Esophagus squamous epithelium (tissue), 5 donors: ENCODE measurements around the gene USP9X. TPM values are rescaled to one million over a fixed set of nuclear protein-coding genes. Genes with fewer than 3 reads are reported as not detected.
"Not testable (repeated sequence)": the region's sequence is repeated elsewhere in the genome, so short reads cannot be mapped to it uniquely, and the experiment has no call there.

Experiments
- DNase-seq: peaks from one replicate; lab custom pipeline; 2025; lab: John Stamatoyannopoulos, UW
- H3K27ac ChIP-seq, 4 donors: fragments of 200-600 bp; sonication (generic); one replicate each; pipeline ENCODE4 v1.5.1; 2016 to 2019; ENCODE audit warnings: mild to moderate bottlenecking in 1 of 4
- H3K27me3 ChIP-seq, 4 donors: fragments of 200-600 bp; sonication (generic); 1 replicate in 3 of 4; 2 replicates in 1 of 4; pipeline versions ENCODE4 v1.5.1 to v1.6.0; 2017 to 2021; ENCODE audit warnings: antibody characterized with exemption in 1 of 4
- H3K36me3 ChIP-seq, 3 donors: fragments of 200-600 bp; sonication (generic); one replicate each; pipeline ENCODE4 v1.5.1; 2016 to 2019
- H3K4me1 ChIP-seq, 3 donors: fragments of 200-600 bp; sonication (generic); one replicate each; pipeline ENCODE4 v1.5.1; 2017 to 2019
- H3K4me3 ChIP-seq, 4 donors: fragments of 200-600 bp; sonication (generic); 1 replicate in 3 of 4; 2 replicates in 1 of 4; pipeline ENCODE4 v1.5.1; 2016 to 2019; ENCODE audit warnings: mild to moderate bottlenecking in 2 of 4, moderate library complexity in 1 of 4
- H3K9me3 ChIP-seq, 3 donors: fragments of 200-600 bp; sonication (generic); one replicate each; pipeline ENCODE4 v1.5.1; 2016 to 2019
- CTCF ChIP-seq, 6 experiments: fragments of 450-650 bp in 4 of 6; fragments of 200-600 bp in 2 of 6; sonication (generic) in 2 of 6; IDR thresholded peaks; one replicate each; pipeline ENCODE4 v1.5.1; 2016 to 2019; ENCODE audit warnings: antibody characterized with exemption in 6 of 6, mild to moderate bottlenecking in 4 of 6, moderate library complexity in 4 of 6
- POLR2A ChIP-seq, 4 donors: fragments of 450-650 bp; IDR thresholded peaks; one replicate each; pipeline ENCODE4 v1.6.1; 2017; ENCODE audit warnings: antibody characterized with exemption in 4 of 4, mild to moderate bottlenecking in 4 of 4, moderate library complexity in 3 of 4
- WGBS, 2 donors: methylation state at CpG; one replicate each; pipeline ENCODE4 v1.1.5; 2018; 5-methylcytosine and 5-hydroxymethylcytosine counted together
- intact Hi-C: fragments of 100-400 bp; cut with DNase I; formaldehyde crosslinking; loops from one replicate; pipeline ENCODE4 v1.15.0; 2022
- total RNA-seq, 4 donors: library from RNA; depleted of rRNA; stranded (reverse); fragments of >200 nt; gene quantifications; one replicate each; pipeline ENCODE4 v1.1.0, GENCODE V29; 2016
- donor health status: DM: yes; HTN: yes; CAD: no.

The USP9X gene
- total RNA-seq, 4 donors from 2014 or later: 36.7 to 76.1 (median 56.4) TPM

GRCh38 chrX:41100819-41101218 lies 15.6 kb downstream of the USP9X start:
- 89 to 94% methylated on average over 4 of the region's 4 CpGs for WGBS, 2 donors
- Histone ChIP-seq H3K9me3 (no peaks in the 10 kb centered on the region), H3K4me1 (peaks cover 0 to 76% (median 4%) of the 10 kb centered on the region in 3 donors), H3K27ac (peak overlapping the region in 1 of 4 donors; percentile 36), H3K27me3 (no peaks in the 10 kb centered on the region), H3K4me3 (no peak overlapping the region), H3K36me3 (no peaks in the 10 kb centered on the region)
- no peak for DNase-seq
- TF ChIP-seq CTCF (IDR thresholded peaks at IDR 0.05) (no peak), POLR2A (IDR thresholded peaks at IDR 0.05) (no peak)
- intact Hi-C loops: no loop called here

- H3K27me3 ChIP-seq: no peaks in the 10 kb centered on the region
- H3K4me3 ChIP-seq: no peak overlapping the region
- H3K4me1 ChIP-seq: peaks cover 0 to 74% (median 0%) of the 10 kb centered on the region in 3 donors
- intact Hi-C loops: no loop called here
- TF ChIP-seq CTCF (IDR thresholded peaks at IDR 0.05) (no peak), POLR2A (IDR thresholded peaks at IDR 0.05) (no peak)
- 67 to 92% methylated on average over 2 of the region's 2 CpGs for WGBS, 2 donors
- no peaks in the 10 kb centered on the region for H3K36me3 ChIP-seq
- DNase-seq: no peak
- H3K9me3 ChIP-seq: no peaks in the 10 kb centered on the region
- no peak overlapping the region for H3K27ac ChIP-seq
These were observed 19.8 kb downstream of the USP9X start for GRCh38 chrX:41105005-41105404.

- H3K27me3 ChIP-seq, H3K27ac ChIP-seq, intact Hi-C loops, H3K9me3 ChIP-seq, H3K36me3 ChIP-seq, H3K4me3 ChIP-seq, DNase-seq: not testable (repeated sequence)
- peaks cover 0 to 74% (median 6%) of the 10 kb centered on the region in 3 donors for H3K4me1 ChIP-seq
- WGBS, 2 donors: 38 to 76% methylated on average over 1 to 3 of the region's 3 CpGs
These were observed 21.0 kb downstream of the USP9X start for GRCh38 chrX:41106257-41106656.

GRCh38 chrX:41108007-41108406 lies 22.8 kb downstream of the USP9X start:
- no peak overlapping the region for H3K4me3 ChIP-seq
- H3K27me3 ChIP-seq: no peaks in the 10 kb centered on the region
- no peaks in the 10 kb centered on the region for H3K36me3 ChIP-seq
- no peak overlapping the region for H3K27ac ChIP-seq
- WGBS, 2 donors: 40 to 57% methylated on average over 1 of the region's 1 CpG
- peaks cover 0 to 77% (median 6%) of the 10 kb centered on the region in 3 donors for H3K4me1 ChIP-seq
- intact Hi-C loops: no loop called here
- DNase-seq: no peak
- TF ChIP-seq CTCF (IDR thresholded peaks at IDR 0.05) (no peak), POLR2A (IDR thresholded peaks at IDR 0.05) (no peak)
- no peaks in the 10 kb centered on the region for H3K9me3 ChIP-seq

- DNase-seq: no peak
- no peaks in the 10 kb centered on the region for H3K27me3 ChIP-seq
- peaks cover 0 to 77% (median 6%) of the 10 kb centered on the region in 3 donors for H3K4me1 ChIP-seq
- no peak overlapping the region for H3K4me3 ChIP-seq
- H3K9me3 ChIP-seq: no peaks in the 10 kb centered on the region
- TF ChIP-seq POLR2A (IDR thresholded peaks at IDR 0.05): no peak
- no peak for TF ChIP-seq CTCF (IDR thresholded peaks at IDR 0.05)
- intact Hi-C loops: no loop called here
- 50 to 76% methylated on average over 2 to 3 of the region's 5 CpGs for WGBS, 2 donors
- H3K36me3 ChIP-seq: no peaks in the 10 kb centered on the region
- H3K27ac ChIP-seq: no peak overlapping the region
These were observed 23.4 kb downstream of the USP9X start for GRCh38 chrX:41108463-41109205.
